Caki2 (cell line): ENCODE results near the gene KCNH1. TPM values are rescaled to one million over a fixed set of nuclear protein-coding genes. Genes with fewer than 3 reads are reported as not detected.

Experiments used
- DNase-seq: peaks from one replicate; pipeline ENCODE4 v3.0.0-alpha.2; 2015; ENCODE audit warnings: low read depth
- in situ Hi-C: cut with HindIII; loops from 2 replicates; pipeline ENCODE4 v1.10.0; 2016; ENCODE audit warnings: low sequenced_read_pairs, low pct_unique_long_range_greater_than_20kb, mixed read lengths
- total RNA-seq: library from RNA; depleted of rRNA; stranded (reverse); fragments of >200 nt; shearing (Covaris generic); gene quantifications from 2 replicates; pipeline ENCODE4 v1.2.3, GENCODE V29; 2014; ENCODE audit warnings: low replicate concordance

KCNH1 gene
- total RNA-seq, 1 experiment from 2014 or later: 2.0 TPM

DNA sequence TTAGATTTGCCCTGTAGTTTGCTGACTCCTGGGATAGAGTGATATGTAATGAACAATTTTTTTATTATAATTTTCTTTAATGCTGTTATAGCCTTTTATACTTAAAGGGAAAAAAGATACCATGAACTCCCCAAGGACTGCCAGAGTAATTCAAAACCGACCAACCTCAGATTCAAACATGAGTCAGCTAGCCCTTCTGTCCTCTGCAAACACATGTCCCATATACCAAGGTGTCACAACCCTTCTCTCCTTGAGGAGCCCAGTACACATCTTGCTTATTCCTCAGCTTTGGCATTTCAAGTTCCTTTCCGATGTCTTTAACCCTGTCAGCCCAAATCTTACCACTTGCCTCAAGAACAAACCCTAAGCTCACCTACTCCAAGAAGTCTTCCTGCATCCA lies 184.9 kb downstream of the KCNH1 start:
- no peak for DNase-seq
- in situ Hi-C loops: no loop called here

DNA sequence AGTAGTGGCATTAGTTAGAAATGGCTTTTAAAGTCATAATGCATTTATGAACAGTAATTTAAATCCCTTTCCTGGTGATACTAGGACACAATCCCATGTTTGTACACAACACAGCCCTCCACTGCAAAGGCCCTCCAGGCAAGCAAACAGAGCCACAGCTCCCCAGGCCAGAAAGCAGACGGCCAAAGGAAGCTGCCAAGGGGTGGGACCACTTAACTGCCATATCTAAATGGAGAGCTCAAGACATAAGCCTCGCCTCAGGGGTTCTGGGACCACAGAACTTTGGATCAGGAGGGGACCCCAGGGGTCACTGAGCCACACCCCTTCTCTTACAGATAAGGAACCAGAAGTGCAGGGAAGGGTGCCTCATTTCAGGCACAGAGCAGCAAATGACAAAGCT lies 189.7 kb downstream of the KCNH1 start:
- in situ Hi-C loops: no loop called here

DNA sequence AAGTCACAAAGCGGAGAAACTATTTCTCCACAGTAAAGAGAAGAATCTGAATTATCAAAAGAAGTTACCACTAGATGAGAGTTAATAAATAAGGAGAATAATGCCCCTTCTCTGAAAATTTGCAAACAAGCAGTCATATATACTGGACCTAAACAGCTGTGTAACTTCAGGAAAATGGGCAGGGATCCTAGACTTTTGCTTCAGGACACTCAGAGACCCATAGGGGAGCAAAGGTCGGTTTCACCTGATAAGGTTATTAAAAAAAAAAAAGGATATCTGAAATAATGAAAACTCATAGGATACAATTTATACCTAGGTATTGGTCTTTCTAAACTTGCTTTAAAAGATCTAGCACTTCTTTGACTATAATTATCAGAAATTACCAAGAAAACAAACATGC lies 191.4 kb downstream of the KCNH1 start:
- in situ Hi-C loops: no loop called here
- no peak for DNase-seq

More for the DNA sequence above, 189.7 kb downstream of the KCNH1 start:
- DNase-seq: no peak

DNA sequence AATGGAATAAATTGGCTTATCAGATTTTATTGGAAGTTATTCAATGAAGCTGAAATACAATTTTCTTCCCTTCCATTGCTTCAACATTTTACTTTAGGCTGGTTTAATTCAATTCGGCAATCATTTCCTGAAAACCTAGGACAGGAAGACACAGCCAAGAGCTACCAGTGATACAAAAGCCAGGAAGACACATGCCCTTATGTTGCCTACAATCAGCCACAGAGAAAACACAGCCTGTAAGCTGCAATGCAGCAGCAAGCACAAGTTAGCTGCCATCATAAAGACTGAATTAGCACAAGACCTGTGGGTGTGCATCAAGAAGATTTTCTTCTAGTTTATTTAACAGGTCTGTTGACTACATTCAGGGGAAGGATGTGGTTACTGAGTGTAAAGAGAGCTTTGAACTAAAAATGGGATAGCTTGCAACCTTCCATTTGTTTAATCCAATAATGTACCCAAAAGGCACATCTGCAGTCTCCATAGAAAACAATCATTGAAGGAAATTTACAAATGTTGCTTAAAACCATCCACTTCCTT lies 193.8 kb downstream of the KCNH1 start:
- in situ Hi-C loops: no loop called here
- no peak for DNase-seq

DNA sequence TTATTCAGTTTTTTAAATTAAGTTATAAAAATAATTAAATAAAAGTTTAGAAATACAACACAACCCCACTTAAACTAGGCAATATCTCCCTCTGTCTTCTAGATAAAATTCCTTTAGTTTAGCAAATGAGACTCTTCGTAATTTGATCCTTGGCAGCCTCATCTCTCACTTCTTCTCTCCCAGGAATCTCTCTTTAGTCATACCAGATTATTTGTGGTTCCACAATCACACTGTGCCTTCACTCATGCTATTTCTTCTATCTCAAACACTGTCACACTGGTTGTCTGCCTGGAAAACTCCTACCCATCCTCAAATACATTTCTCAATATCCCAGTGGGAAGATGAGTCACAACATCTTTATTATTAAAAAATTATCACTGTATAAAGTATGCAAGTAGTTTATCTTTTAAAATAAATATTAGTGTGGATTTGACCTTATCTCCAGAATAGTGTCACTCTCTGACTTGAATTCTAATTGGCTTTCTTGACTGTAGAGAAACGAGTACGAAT lies 195.5 kb downstream of the KCNH1 start:
- no peak for DNase-seq
- in situ Hi-C loops: no loop called here

GRCh38 chr1:210937846-210938245 lies 196.1 kb downstream of the KCNH1 start:
- in situ Hi-C loops: no loop called here

DNA sequence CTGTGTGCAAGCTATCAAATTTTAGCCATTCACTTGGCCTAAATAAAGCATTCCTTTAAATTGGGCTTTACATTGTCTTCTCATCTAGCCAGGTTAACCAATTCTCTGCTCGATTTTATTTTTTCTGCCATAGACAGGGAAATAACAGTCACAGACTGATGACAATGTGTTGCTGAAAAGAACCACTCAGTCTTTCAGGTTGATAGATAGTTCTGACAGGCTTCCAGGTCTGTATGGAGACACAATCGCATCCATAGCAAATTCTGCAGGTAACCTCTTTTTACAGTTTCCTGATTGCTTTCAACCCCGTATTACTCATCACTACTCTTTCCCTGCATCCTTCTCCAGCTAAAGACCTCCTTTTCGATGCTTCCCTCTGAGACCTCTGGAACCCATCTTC lies 198.0 kb downstream of the KCNH1 start:
- in situ Hi-C loops: no loop called here
- no peak for DNase-seq

More at GRCh38 chr1:210937846-210938245, 196.1 kb downstream of the KCNH1 start:
- DNase-seq: no peak

GRCh38 chr1:210932104-210932503 lies 201.8 kb downstream of the KCNH1 start:
- DNase-seq: no peak
- in situ Hi-C loops: no loop called here

DNA sequence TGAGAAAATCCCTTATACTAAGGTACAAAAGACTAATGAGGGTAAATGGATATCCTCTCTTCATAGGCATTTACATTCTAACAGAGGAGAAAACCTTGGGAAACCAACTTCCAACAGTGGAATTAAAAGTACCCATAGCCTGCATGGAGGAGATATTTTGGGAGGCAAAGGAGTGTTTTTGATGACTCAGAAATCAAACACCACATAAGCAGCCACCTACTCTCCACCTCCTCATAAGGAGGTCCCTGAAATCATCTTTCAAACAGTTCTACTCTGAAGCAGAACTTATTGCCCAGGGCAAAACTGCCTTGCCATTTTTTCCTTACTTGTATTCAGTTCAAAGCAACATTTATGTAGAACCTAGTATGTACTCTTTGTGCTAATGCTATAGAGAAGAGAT lies 211.3 kb downstream of the KCNH1 start:
- DNase-seq: no peak
- in situ Hi-C loops: no loop called here

GRCh38 chr1:210920716-210921694 lies 212.9 kb downstream of the KCNH1 start:
- in situ Hi-C loops: no loop called here
- DNase-seq: no peak

- no peak for DNase-seq
- in situ Hi-C loops: no loop called here
Measured at GRCh38 chr1:210920258-210920657, 213.7 kb downstream of the KCNH1 start.

- in situ Hi-C loops: no loop called here
Measured at GRCh38 chr1:210918893-210919292, 215.1 kb downstream of the KCNH1 start.

DNA sequence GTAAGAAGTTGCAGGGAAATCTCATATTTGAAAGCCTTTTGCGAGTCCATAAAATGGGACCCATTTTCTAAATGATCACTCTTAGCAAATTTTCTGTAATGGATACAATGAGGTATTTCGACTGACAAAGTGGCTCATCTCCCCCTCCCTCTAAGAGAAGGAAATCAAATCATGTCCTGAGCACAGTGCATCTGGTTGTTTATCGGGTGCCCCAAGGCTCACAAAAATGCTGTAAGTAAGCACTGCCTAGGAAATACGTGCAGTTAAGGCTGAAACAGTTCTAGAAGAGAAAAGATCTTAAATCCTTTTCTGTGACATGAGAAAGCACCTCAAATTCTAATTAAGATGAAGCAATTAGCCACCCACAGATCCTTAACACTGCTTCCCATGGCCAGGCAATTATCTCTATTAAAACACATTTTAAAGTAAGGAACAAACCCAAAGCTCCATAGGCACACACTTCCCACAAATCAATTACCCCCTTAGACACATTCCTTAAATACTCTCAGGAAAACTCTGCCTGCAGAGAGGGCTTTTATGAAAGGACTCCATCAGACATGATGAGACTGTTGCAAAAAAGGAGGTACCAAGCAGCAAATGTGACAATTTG lies 216.3 kb downstream of the KCNH1 start:
- in situ Hi-C loops: no loop called here
- DNase-seq: no peak

More at GRCh38 chr1:210918893-210919292, 215.1 kb downstream of the KCNH1 start:
- DNase-seq: no peak

GRCh38 chr1:210916548-210916947 lies 217.4 kb downstream of the KCNH1 start:
- no peak for DNase-seq
- in situ Hi-C loops: no loop called here

- in situ Hi-C loops: no loop called here
- DNase-seq: no peak
Measured at GRCh38 chr1:210915890-210916507, 217.9 kb downstream of the KCNH1 start.

DNA sequence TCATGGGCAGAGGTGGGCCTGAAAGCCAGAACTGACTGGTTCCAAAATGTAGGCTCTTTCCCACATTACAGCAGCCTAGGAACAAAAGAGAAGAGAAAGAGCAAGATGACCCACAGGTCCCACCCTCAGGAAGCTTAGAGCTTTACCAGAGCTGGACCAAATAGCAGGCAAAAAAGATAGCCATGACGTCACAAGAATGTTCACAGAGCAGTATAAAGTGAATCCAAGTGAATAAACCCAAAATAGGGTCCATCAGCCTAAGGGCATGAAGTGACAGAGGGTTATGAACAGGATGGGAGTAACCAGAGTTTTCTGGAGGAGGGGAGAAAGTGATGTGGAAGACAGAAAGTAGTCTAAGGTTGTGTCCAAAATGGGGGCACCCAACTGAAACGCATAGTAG lies 221.2 kb downstream of the KCNH1 start:
- in situ Hi-C loops: no loop called here
- no peak for DNase-seq

GRCh38 chr1:210910020-210910575 lies 223.8 kb downstream of the KCNH1 start:
- no peak for DNase-seq
- in situ Hi-C loops: no loop called here

GRCh38 chr1:210908791-210909190 lies 225.2 kb downstream of the KCNH1 start:
- in situ Hi-C loops: no loop called here
- no peak for DNase-seq
